ENCODE data around the gene CEP112.

GRCh38 chr17:65925606-65926307, 266.2 kb downstream of the CEP112 start:
- TF ChIP-seq CTCF (IDR thresholded peaks at IDR 0.05) (no peak), EZH2 (IDR thresholded peaks at IDR 0.05) (no peak), EZH2phosphoT487 (IDR thresholded peaks at IDR 0.05) (no peak)

Measured in neural progenitor cell (in vitro differentiated cells).